ENCODE measurements around the gene ADGRB3.

Gene ADGRB3

DNA sequence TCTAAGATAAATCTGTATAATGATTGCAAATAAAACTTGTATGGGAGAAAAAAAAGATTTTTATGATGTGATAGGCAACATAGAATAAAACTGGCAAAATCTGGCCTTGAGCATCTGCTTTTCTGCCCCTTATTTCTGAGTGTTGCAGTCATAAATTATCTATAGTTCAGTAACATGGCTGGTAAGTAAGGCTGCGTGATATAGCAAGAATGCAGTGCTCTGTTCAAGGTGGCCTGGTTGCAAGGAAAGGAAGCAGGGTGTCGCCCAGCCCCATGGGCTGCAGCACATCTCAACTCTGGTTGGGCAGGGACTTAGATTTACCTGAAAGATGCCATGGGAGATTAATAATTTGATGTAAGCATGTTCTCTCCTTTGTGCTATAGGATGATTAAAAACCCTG is 582.3 kb downstream of the ADGRB3 start:
- no peak for DNase-seq (ENCODE audit: low spot score)
- no peak overlapping the region for H3K4me3 ChIP-seq
- TF ChIP-seq, protein P1, sequence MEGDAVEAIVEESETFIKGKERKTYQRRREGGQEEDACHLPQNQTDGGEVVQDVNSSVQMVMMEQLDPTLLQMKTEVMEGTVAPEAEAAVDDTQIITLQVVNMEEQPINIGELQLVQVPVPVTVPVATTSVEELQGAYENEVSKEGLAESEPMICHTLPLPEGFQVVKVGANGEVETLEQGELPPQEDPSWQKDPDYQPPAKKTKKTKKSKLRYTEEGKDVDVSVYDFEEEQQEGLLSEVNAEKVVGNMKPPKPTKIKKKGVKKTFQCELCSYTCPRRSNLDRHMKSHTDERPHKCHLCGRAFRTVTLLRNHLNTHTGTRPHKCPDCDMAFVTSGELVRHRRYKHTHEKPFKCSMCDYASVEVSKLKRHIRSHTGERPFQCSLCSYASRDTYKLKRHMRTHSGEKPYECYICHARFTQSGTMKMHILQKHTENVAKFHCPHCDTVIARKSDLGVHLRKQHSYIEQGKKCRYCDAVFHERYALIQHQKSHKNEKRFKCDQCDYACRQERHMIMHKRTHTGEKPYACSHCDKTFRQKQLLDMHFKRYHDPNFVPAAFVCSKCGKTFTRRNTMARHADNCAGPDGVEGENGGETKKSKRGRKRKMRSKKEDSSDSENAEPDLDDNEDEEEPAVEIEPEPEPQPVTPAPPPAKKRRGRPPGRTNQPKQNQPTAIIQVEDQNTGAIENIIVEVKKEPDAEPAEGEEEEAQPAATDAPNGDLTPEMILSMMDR (IDR thresholded peaks at IDR 0.05): no peak
- H3K27ac ChIP-seq: no peak overlapping the region

DNA sequence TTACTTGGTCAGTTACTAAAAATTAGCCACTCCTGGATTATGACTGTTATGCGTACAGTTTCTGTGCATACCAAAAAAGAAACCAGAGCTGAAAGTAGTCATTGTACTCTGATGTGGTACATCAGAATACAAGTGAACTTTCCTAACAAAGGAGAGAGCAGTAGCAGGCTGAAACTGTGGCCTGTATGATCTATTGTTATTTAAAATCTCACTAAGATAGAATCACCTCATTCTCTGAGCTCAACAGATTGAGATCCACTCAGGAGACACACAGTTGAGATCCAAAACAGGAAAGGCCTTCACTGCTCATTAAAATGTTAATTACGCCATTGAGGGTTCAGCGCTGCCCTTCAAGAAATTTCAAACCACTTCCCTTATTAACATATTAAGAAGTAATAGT is 585.3 kb downstream of the ADGRB3 start:
- no peak overlapping the region for H3K4me3 ChIP-seq
- DNase-seq (ENCODE audit: low spot score): no peak
- TF ChIP-seq, protein P1 (IDR thresholded peaks at IDR 0.05): no peak
- no peak overlapping the region for H3K27ac ChIP-seq

DNA sequence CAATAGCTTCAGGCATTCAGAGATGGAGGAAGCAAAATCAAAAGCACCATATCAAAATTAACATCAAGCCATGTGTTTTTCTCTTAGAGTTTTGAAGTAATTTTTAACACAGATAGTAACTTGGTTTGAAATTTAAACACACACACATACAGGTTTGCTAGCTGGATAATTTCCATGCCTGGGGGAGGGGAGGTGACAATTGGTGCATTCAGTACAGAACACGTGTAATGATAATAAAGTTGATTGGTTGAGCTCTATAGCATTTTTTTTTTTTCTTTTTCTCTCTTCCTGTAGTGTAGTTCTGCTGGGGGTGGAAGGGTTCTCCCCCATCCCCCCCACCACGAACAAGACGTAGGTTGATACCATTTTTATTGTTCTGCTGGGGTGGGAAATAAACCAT is 596.9 kb downstream of the ADGRB3 start:
- no peak overlapping the region for H3K27ac ChIP-seq
- no peak for DNase-seq (ENCODE audit: low spot score)
- H3K4me3 ChIP-seq: no peak overlapping the region
- TF ChIP-seq, protein P1 (IDR thresholded peaks at IDR 0.05): no peak

DNA sequence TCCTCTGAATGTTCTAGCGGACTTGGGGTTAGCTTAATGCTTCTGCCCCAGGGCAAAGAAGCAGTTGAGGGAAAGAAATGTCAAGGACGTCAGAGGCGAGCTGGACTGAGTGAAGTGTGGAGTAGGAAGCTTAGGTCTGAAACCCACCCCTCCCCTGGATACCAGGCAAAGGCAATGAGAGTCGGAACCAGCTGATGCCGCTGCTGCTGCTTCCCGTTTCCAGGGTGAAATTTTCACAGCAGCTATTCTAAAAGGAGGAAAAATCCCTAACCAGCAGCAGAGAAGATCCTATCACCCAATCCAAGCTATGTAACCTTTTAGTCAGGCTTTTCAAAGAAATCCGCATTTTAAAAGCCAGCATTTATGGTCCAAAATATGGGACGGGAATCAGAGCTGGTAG is 597.4 kb downstream of the ADGRB3 start:
- no peak overlapping the region for H3K4me3 ChIP-seq
- no peak for DNase-seq (ENCODE audit: low spot score)
- TF ChIP-seq, protein P1 (IDR thresholded peaks at IDR 0.05): no peak
- H3K27ac ChIP-seq: no peak overlapping the region

DNA sequence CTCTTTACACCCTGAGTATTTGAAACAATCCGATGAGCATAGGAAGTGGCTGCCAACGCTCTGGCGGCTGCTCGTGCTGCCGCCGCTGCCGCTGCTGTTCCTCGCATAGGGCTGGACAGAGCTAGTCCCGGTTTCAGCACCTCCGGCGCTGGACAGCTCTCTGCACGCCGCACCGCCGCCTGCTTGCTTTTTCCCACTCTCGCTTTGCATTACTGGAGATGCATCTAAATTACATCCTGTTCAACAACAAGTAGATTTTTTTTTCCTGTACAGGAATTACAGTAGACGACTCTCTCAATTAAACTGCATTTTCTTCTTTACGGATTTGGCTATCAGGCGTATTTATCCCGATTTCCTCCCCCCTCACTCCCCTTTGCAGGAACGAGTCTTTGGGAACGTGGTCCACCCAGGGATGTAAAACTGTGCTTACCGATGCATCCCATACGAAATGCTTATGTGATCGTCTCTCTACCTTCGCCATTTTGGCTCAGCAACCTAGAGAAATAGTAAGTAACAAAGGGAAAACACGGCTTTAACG is 597.9 kb downstream of the ADGRB3 start:
- H3K27ac ChIP-seq: no peak overlapping the region
- TF ChIP-seq, protein P1 (IDR thresholded peaks at IDR 0.05): no peak
- H3K4me3 ChIP-seq: no peak overlapping the region
- DNase-seq (ENCODE audit: low spot score): no peak

DNA sequence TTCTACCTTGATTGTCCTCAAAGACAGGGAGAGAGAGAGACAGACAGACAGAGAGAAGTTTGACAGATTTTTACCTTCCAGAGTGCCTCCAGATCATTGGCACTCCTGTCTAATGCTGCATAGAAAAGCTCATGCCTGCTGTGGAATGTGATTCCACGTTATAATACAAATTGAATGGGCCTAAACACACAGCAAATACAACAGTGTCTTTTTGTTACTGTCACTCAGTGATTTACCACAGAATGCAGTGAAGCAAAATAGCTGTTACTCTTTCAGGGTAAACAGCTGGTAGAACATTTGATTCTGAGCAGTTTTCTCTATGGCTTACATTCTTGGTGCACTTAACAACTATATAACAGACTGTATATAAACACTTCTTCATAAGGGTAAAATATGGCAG is 603.0 kb downstream of the ADGRB3 start:
- H3K27ac ChIP-seq: no peak overlapping the region
- DNase-seq (ENCODE audit: low spot score): no peak
- TF ChIP-seq, protein P1 (IDR thresholded peaks at IDR 0.05): no peak
- H3K4me3 ChIP-seq: no peak overlapping the region

DNA sequence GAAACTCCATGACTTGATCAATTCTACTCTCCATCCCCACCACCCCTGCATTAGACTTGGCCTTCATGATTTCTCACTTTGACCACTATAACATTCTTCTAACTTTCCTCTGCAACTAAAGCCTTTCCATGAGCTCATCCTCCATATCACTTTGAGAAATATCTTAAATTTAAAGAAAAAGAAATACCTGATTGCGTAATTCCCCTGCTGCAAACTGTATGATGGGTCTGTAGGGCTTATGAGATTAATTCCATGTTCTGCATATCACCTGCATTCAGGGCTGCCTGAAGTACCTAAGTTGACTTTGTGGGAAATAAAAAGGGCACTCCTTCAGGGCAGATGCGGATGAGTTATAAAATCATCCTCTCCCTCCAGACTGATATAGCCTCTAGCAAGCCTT is 611.9 kb downstream of the ADGRB3 start:
- H3K27ac ChIP-seq: no peak overlapping the region
- DNase-seq (ENCODE audit: low spot score): no peak
- H3K4me3 ChIP-seq: no peak overlapping the region
- TF ChIP-seq, protein P1 (IDR thresholded peaks at IDR 0.05): no peak

All from coronary artery (tissue), 2 donors.